Non-pigmented ciliary epithelial cell (primary cell): ENCODE measurements around the gene TM2D3.
"Not testable (repeated sequence)": the region's sequence is repeated elsewhere in the genome, so short reads cannot be mapped to it uniquely, and the experiment has no call there.

Experiments used
- DNase-seq: peaks from one replicate; pipeline ENCODE4 v3.0.0-alpha.2; 2010; ENCODE audit warnings: low read depth

TM2D3 gene

DNA sequence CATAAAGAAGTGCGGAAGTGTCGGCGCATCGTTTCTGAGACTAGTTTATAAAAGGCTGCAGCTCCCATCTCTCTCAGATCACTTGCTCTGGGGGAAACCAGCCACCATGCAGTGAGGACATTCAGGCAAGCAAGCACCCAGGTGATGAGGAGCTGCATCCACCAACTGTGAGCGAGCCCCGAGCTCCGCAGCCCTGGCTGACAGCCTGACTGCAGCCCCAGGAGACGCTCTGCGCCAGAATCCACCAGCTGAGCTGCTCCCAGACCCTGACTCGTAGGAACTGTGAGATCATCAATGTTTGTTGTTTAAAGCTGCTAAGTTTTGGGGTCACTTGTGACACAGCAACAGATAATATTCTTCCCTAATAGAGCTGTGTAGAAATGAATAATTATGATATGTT lies 5.0 kb upstream of the TM2D3 start:
- no peak for DNase-seq

DNA sequence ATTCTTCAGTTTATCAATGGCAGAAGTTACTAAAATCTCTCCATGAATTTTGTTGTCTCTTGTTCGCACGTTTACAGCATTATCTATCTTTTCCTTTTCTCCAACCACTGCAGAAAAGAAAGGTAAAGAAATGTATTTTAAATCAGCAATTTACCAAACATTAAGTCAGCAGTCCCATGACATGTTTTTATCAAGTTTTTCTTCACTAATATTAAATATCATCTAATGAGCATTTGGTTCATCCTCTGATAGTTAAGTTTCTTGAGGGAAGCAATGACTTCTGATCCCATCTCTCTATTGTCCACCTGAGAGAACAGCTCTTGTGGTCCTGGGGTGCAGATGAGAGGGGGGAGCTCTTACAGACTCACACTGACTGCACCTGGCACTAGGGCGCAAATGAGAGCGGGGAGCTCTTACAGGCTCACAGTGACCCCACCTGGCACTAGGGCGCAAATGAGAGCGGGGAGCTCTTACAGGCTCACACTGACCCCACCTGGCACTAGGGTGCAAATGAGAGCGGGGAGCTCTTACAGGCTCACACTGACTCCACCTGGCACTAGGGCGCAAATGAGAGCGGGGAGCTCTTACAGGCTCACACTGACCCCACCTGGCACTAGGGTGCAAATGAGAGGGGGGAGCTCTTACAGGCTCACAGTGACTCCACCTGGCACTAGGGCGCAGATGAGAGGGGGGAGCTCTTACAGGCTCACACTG lies 2.6 kb upstream of the TM2D3 start:
- DNase-seq = not testable (repeated sequence)

DNA sequence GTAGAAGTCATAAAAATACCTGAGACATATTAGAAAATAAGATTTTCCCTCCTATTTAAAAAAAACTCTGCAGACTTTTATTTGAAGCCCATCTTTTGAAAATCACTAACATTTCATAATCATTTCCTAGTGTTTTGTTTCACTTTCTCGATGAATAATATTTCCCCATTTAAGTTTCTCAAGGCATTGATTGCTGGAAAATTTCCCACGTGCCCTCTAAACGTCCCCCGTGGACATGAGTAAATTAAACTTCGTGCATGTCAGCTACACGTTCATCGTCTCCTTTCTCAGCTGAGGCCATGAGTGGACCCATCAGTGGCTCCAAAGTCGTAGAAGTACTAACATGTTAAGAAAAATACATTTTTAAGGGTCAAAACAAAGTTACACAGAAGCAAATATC lies 2.0 kb upstream of the TM2D3 start:
- DNase-seq = no peak

DNA sequence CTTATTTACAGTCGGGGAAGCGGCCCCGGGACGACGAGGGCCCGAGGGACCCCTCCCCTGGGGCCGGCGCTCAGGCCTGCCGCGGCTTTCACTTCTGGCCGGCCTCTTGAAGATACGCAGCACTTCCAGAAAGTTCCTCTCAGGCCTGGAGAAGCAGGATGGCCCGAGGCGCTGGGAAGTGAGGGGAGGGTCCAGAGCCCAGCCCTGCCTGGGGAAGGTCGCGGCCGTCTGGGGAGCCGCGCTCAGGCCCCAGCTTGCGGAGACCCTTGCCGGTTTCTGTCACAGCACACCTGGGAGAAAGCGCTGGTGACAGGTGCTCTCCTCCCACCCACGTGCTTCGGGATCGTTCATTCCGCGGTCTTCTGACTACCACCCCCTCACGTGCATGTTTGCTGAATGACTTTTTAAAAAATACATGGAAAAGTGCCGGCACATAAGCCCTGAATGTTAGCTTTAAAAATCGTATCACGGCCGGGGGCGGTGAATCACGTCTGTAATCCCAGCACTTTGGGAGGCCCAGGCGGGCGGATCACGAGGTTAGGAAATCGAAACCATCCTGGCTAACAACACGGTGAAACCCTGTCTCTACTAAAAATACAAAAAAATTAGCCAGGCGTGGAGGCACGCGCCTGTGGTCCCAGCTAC lies 727 bp upstream of the TM2D3 start:
- DNase-seq = no peak

DNA sequence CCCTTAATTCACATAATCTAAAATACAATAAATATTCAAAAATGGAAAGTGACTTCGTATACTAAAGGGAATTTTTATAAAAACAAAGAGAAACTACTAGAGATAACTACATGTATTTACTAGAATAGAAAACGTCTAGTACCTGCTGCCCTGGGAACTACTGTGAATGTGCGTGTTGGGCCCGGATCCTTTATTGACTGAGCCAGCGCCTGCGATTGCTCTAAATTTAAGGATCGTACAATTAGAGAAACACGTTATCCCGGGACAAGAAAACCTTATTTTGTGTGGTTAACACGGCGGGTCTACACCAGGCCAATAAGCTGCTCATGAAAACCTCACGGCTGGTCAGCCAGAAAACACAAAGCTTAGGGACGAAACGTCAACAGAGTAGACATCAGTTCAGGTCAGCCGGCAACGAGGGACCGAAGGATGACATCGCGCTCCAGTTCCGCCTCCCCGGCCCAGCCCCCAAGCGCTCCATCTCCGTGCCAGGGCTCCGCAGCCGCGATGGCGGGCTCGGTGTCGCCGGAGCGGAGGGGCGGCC lies 555 bp downstream of the TM2D3 start:
- no peak for DNase-seq

DNA sequence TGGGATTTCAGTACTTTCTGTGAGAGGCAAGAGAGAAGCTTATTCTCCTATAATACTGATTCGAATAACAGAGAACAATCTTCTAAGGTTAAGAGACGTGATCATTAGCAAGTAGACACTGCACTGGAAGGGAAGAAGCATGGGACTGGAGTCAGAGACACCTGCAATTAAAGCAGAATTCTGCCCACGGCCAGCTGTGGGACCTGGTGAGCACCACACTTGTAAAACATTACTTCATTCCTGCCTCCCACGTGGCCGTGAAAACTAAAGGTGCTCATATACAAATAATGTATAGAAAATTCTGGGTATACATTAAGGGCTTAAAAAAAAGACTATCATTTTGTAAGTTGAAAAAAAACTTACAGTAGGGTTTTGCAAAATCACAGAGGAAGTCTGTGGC lies 2.0 kb downstream of the TM2D3 start:
- no peak for DNase-seq

DNA sequence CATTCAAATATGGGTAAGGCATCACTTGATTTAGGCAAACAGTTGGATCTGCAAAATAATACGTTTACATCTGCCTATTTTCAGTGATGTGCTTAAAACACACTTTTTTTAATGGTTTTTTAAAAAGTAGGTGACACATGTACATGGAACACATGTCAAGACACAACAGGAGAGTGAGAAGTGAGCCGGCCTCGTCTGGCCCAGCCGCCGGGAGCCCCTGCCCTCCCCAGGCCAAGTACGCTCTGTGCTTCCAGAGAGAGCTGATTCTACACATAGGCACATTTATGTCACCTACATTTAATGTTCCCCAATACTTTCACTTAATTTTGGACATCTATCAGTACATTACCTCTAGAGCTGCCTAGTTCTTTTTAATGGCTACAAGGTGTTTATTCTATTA lies 3.8 kb downstream of the TM2D3 start:
- no peak for DNase-seq

DNA sequence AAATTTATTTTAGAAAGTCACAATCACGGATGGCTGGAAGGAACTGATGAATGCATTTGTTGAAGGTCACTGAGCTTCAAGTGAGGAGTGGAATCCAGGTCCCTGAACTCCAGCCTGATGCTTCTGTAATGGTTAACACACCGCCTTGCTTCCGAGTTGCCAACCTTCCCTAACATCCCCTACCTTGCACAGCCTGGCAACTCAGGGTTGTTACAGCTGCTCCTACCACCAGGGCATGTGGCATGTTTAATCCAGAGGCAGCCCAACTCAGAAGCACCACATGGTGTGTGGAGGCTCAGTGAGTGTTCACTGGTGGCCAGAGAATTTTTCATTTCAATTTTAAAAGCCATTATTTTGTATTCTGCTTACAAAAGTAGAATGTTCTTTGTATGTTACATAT lies 4.9 kb downstream of the TM2D3 start:
- no peak for DNase-seq

DNA sequence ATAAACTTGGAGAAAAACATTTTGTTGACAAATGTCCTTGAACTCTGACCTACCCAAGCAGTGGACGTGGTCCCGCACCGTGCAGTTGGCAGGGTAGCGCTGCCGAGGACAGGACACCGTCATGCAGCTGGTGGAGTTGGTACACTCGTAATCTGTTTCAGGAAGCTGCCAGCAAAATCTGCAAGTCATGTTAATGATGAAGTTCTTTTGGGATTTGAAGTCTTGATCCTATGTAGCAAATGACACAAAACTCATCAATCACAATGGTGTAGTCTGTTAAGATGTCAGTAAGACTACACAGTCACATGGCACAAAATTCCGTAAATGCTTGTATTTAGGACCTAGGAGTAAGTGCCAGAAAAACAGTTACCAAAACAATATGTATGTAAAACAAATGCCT lies 5.5 kb downstream of the TM2D3 start:
- DNase-seq = no peak

DNA sequence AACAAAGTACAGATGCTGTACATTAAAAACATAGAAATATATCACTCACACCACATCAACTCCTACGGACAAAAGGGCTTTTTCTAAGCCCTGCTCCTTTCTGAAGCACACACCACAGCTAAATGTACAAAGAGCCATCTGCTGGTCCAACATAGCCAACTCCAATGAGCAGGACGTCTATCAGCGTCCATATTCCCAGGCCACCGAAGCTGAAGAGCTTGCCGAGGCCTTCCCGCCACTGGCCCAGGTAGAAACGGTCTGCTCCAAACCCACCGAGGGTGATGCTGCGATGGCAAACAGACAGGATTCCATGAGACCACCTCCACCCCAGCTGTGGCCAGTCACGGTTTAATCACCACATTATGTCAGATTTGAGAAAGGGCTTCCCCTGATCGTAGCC lies 9.8 kb downstream of the TM2D3 start:
- no peak for DNase-seq

DNA sequence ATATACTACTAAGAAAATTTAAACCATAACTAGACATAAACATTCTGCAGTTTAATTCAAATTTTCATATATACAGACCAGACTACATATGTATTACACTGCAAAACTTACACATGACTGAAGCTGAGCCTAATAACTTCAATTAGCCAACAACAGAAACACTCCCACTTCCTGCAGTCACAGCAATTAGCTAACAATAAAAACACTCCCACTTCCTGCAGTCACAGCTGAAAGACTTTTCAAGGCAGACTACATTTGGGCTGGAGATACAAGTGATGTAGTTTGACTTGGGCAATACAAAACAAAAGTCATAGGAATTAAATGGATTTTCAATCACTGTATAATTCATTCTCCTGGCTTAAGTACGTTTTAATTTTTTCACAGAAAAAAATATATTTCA lies 10.3 kb downstream of the TM2D3 start:
- no peak for DNase-seq

DNA sequence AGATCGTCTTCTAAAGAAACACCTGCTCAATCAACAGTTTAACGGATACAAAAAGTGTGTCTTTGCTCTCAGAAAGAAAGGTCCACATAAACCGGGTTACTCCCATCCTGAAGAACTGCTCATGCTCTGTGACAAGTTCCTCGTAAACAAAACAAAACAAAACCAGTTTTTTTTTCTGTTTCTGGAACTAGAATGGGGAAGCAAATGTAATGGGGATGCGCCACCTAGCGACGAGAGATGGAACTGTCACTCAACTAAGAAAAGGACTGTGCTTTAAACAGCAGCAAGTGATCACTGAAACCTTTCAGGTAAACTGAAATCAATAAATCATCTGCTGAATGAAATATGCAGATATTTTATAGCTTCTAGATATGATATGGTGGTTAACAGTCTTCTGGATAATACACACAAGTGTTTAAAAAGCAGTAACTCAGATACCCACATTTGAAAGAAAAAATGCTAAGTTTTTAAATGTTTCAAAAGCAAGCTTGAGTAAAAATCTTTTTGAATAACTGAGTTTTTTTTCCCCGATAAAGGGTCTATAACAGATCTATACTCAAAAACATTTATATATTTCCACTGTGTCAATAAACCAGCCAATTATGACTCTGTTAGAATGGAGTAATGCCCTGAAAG lies 10.9 kb downstream of the TM2D3 start:
- no peak for DNase-seq

DNA sequence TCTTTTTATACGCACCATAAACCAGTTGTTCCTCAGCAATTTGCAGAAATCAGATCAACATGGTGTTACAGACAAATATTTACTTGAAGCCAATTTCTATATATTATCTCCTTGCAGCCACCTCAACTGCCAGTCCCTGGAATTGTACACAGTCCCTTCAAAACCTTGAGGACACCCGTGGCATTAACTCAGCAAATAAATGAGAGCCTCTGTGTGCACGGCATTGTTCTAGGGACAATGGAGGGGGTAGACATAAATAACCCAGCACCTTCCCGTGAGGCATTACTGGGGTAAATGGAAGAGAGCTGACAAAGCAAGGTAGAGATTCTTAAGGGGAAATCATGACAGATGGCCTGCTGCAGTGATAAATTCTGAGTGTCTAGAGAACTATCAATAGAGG lies 12.5 kb downstream of the TM2D3 start:
- DNase-seq = no peak

DNA sequence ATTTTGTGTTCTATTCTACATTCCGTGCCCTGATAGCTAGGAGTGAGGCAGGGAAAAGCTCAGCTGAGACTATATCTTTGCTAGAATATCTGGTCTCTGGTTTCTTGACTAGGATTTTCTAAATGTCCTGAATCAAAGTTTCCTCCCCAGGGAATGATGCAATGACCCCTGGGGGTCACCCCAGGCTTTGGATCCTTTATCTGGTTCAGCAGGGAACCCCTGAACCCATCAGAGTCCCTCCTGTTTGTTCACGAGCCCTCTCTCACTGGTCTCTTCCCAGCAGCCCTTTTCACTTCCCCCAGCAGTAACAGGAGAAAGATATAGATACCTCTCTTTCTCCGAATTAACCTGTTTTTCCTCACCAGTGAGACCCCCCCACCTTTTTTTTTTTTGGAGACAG lies 14.3 kb downstream of the TM2D3 start:
- no peak for DNase-seq

DNA sequence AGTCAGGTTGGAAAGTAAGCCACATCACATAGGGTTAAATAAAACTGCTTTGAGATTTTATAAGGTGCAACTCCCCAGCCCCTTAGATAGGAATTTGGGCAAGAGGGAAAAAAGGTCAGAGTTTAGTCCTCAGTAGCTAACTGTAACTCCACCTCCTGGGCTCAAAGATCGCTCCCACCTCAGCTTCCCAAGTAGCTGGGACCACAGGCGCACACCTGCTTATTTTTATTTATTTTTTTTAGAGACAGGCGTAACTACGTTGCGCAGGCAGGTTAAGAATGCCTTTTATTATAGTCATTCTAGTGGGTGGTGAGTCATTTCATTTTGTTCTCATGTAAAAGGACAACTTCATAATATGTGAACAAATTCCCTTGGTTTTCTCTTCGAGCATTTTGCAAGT lies 14.7 kb downstream of the TM2D3 start:
- no peak for DNase-seq

DNA sequence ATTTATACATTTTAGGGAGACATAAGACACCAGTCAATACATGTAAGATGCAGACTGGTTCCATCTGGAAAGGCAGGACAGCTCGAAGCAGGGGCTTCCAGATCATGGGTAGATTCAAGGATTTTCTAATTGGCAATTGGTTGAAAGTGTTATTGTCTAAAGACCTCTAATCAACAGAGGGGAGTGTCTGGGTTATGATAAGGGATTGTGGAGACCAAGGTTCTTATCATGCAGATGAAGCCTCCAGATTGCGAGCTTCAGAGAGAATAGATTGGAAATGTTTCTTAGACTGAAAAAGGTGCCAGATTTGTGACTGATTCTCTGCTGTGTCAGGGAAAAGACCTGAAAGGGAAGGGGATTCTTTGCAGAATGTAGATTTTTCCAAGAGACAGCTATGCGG lies 15.1 kb downstream of the TM2D3 start:
- no peak for DNase-seq

DNA sequence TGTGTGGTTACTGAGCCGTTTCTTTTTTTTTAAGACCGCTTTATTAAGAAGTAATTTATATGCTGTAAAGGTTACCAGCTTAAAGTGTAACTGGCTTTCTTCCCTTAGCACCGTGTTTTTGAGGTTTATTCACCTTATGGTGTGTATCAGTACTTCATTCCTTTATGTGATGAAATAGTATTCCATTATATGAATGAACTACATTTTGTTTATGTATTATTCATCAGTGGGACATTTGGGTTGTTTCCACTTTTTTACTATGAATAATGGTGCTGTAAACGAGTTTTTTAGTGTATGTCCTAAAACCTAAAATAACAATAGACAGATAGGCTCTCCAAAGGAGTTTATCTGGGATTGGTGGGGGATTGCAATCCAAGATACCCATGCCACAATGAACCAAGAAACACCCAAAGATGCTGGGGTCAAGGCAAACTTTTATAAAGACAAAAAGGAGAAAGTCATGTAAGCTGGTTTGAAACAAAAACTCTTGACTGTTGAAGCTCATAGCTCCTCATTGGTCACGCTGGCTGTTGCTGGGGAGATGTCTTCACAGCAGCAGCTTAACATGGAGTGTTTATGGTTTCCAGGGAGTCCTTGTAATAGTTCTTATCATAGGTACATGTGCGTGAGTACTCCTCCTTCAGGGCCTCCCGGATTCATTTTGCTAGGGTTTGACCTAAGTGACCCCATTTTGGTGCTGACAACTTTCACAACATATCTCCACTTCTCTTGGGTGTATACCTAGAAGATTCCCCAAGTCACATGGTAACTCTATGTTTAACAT lies 16.0 kb downstream of the TM2D3 start:
- no peak for DNase-seq

DNA sequence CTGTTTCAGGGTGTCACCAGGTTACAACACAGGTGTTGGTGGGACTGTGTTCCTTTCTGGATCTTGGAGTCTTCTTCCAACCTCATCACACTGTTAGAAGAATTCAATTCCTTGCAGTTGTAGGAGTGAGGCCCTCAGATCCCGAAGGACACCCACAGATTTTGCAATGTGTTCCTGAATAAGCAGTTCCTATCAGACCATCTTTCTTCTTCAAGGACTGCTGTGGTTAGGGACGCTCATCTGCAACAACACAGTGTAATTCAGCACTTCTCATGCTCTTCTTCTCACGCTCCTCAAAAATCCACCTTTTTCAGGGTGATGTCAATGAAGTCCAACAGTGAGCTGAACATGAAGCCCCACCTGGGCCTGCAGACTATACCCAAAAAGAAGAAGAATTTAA lies 18.8 kb downstream of the TM2D3 start:
- DNase-seq = no peak

DNA sequence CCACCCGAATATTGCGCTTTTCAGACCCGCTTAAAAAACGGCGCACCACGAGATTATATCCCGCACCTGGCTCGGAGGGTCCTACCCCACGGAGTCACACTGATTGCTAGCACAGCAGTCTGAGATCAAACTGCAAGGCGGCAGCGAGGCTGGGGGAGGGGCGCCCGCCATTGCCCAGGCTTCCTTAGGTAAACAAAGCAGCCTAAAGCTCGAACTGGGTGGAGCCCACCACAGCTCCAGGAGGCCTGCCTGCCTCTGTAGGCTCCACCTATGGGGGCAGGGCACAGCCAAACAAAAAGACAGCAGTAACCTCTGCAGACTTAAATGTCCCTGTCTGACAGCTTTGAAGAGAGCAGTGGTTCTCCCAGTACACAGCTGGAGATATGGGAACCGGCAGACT lies 25.5 kb downstream of the TM2D3 start:
- not testable (repeated sequence) for DNase-seq

DNA sequence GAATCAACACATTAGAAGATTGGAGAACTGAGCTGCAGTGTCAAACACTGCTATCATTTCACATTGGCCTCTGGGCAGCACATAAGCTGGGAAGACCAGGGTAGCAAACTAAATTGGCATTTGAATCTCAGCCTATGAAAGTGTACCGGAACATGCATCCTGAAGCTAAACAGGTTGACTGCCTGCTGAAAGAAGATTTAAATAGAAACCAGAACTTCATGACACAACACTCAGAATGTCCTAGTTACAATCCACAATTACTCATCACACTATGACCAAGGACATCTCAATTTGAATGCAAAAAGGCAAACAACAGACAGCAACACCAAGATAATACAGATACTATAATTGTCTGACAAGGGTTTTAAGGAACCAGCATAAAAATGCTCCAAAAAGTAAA lies 26.2 kb downstream of the TM2D3 start:
- DNase-seq = no peak

DNA sequence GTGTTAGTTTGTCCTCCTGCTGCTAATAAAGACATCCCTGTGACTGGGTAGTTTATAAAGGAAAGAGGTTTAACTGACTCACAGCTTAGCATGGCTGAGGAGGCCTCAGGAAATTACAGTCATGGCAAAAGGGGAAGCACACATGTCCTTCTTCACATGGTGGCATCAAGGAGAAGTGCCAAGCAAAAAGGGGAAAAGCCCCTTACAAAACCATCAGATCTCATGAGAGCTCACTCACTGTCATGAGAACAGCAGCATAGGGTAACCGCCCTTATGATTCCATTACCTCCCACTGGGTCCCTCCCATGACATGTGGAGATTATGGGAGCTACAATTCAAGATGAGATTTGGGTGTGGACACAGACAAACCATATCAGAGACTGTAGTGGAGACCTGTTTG lies 27.0 kb downstream of the TM2D3 start:
- DNase-seq = no peak
